Hepatocyte (in vitro differentiated cells): ENCODE data around the gene SKIL.
A peak's percentile ranks its signal among the peaks of the same experiment; 100 is the strongest.

Experiments
- CTCF ChIP-seq: fragments of 200-600 bp; sonication (generic); IDR thresholded peaks from 2 replicates; pipeline ENCODE4 v1.5.1; 2016; ENCODE audit warnings: antibody characterized with exemption, mild to moderate bottlenecking; ENCODE audit not compliant: poor library complexity
- EZH2 ChIP-seq: fragments of 200-600 bp; sonication (generic); IDR thresholded peaks from 2 replicates; pipeline ENCODE4 v1.6.1; 2016; ENCODE audit warnings: antibody characterized with exemption, mild to moderate bottlenecking, borderline replicate concordance

- peak; percentile 23 for TF ChIP-seq CTCF
- TF ChIP-seq EZH2, result no peak
Measured at GRCh38 chr3:170368921-170369320, 11.4 kb downstream of the SKIL start.
